ENCODE measurements around the gene OR5B21.

OR5B21 gene

GRCh38 chr11:58497951-58498350 lies 10.0 kb downstream of the OR5B21 start:
- no peak for DNase-seq (ENCODE audit: low read depth, low spot score)
- H3K4me3 ChIP-seq (ENCODE audit: low read length), result no peak overlapping the region

- DNase-seq (ENCODE audit: low read depth, low spot score), result no peak
- H3K4me3 ChIP-seq (ENCODE audit: low read length), result no peak overlapping the region
Observed at GRCh38 chr11:58495906-58496305, 12.0 kb downstream of the OR5B21 start.

- H3K4me3 ChIP-seq (ENCODE audit: low read length), result no peak overlapping the region
- DNase-seq (ENCODE audit: low read depth, low spot score), result no peak
Observed at GRCh38 chr11:58494101-58494500, 13.8 kb downstream of the OR5B21 start.

DNA sequence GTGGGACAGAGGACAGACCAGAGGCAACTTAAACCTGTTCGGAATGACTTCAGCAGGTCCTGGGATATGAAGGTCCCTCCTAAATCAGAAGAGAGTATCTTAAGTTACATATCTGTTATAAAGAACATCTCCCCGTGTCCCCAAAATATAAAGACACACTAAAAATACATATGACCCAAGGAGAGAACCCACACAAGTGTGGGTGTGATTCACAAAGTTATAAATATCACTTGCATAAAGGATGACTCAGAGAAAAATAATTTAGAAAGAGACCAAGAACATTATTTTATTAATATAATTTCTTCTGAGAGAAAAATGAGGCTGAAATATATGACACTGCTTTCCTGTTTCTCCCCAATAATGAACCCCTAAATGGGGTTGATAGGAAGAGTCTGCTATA lies 14.2 kb downstream of the OR5B21 start:
- H3K4me3 ChIP-seq (ENCODE audit: low read length), result no peak overlapping the region
- no peak for DNase-seq (ENCODE audit: low read depth, low spot score)

GRCh38 chr11:58490827-58491226 lies 17.1 kb downstream of the OR5B21 start:
- DNase-seq (ENCODE audit: low read depth, low spot score), result no peak

GRCh38 chr11:58487170-58487569 lies 20.7 kb downstream of the OR5B21 start:
- no peak overlapping the region for H3K4me3 ChIP-seq (ENCODE audit: low read length)
- DNase-seq (ENCODE audit: low read depth, low spot score), result no peak

More at GRCh38 chr11:58490827-58491226, 17.1 kb downstream of the OR5B21 start:
- no peak overlapping the region for H3K4me3 ChIP-seq (ENCODE audit: low read length)

GRCh38 chr11:58485961-58486360 lies 21.9 kb downstream of the OR5B21 start:
- no peak overlapping the region for H3K4me3 ChIP-seq (ENCODE audit: low read length)
- no peak for DNase-seq (ENCODE audit: low read depth, low spot score)

- DNase-seq (ENCODE audit: low read depth, low spot score), result no peak
- no peak overlapping the region for H3K4me3 ChIP-seq (ENCODE audit: low read length)
Observed at GRCh38 chr11:58471892-58472291, 36.0 kb downstream of the OR5B21 start.

DNA sequence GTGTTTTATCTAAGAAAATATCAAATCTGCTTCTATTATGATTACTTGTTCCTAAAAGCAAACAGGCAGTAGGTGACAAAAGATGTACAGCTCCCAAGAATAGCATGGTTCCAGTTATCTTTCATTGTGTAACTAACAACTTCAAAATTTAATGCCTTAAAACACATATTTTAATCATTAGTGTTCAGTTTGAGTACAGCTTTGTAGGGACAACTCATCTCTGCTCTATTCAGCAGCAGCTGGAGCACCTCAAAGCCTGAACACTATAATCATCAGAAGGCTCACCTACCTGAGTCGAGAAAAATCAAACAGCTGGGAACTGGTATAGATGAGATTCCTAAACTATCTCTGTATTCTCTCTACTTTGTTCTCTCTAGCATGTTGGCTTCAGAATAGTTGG lies 41.6 kb downstream of the OR5B21 start:
- DNase-seq (ENCODE audit: low read depth, low spot score), result no peak
- H3K4me3 ChIP-seq (ENCODE audit: low read length), result no peak overlapping the region

DNA sequence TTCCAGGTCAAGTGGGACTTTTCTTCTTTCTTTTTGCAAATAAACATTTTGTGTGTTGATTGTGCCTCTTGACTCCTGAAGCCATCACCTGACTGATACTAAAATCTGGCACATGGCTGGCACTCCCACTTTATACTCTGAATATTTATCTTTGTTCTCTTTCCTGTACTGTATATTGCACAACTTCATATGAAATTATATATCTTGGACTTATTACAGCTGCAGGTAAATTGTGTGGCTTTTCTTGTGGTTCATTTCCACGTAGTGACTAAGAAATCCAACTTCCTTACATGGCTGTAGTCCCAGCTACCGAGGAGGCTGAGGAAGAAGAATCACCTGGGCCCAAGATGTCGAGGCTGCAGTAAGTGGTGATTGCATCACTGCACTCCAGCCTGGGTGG lies 42.2 kb downstream of the OR5B21 start:
- no peak for DNase-seq (ENCODE audit: low read depth, low spot score)
- H3K4me3 ChIP-seq (ENCODE audit: low read length), result no peak overlapping the region

Measured in Jurkat, Clone E6-1 (cell line).